ENCODE data around the gene ZNF552.

GRCh38 chr19:57850553-57851017, 35.9 kb upstream of the ZNF552 start:
- TF ChIP-seq, protein P1, sequence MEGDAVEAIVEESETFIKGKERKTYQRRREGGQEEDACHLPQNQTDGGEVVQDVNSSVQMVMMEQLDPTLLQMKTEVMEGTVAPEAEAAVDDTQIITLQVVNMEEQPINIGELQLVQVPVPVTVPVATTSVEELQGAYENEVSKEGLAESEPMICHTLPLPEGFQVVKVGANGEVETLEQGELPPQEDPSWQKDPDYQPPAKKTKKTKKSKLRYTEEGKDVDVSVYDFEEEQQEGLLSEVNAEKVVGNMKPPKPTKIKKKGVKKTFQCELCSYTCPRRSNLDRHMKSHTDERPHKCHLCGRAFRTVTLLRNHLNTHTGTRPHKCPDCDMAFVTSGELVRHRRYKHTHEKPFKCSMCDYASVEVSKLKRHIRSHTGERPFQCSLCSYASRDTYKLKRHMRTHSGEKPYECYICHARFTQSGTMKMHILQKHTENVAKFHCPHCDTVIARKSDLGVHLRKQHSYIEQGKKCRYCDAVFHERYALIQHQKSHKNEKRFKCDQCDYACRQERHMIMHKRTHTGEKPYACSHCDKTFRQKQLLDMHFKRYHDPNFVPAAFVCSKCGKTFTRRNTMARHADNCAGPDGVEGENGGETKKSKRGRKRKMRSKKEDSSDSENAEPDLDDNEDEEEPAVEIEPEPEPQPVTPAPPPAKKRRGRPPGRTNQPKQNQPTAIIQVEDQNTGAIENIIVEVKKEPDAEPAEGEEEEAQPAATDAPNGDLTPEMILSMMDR (IDR thresholded peaks at IDR 0.05; ENCODE audit: insufficient read depth, low read length): no peak
- TF ChIP-seq GABPA (IDR thresholded peaks at IDR 0.05; ENCODE audit: low read depth): no peak
- no peak for TF ChIP-seq POLR2AphosphoS5 (IDR thresholded peaks at IDR 0.05; ENCODE audit: low read depth)
- TF ChIP-seq, protein P2, sequence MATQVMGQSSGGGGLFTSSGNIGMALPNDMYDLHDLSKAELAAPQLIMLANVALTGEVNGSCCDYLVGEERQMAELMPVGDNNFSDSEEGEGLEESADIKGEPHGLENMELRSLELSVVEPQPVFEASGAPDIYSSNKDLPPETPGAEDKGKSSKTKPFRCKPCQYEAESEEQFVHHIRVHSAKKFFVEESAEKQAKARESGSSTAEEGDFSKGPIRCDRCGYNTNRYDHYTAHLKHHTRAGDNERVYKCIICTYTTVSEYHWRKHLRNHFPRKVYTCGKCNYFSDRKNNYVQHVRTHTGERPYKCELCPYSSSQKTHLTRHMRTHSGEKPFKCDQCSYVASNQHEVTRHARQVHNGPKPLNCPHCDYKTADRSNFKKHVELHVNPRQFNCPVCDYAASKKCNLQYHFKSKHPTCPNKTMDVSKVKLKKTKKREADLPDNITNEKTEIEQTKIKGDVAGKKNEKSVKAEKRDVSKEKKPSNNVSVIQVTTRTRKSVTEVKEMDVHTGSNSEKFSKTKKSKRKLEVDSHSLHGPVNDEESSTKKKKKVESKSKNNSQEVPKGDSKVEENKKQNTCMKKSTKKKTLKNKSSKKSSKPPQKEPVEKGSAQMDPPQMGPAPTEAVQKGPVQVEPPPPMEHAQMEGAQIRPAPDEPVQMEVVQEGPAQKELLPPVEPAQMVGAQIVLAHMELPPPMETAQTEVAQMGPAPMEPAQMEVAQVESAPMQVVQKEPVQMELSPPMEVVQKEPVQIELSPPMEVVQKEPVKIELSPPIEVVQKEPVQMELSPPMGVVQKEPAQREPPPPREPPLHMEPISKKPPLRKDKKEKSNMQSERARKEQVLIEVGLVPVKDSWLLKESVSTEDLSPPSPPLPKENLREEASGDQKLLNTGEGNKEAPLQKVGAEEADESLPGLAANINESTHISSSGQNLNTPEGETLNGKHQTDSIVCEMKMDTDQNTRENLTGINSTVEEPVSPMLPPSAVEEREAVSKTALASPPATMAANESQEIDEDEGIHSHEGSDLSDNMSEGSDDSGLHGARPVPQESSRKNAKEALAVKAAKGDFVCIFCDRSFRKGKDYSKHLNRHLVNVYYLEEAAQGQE (IDR thresholded peaks at IDR 0.05; ENCODE audit: insufficient replicate concordance, low read depth): no peak

All from HL-60 (cell line).